Activated T-cell treated with anti-CD3 and anti-CD28 coated beads for 4 hours (primary cell): ENCODE results near the gene GOLM1.
"Not testable (repeated sequence)": the region's sequence is repeated elsewhere in the genome, so short reads cannot be mapped to it uniquely, and the experiment has no call there.

Experiments
- DNase-seq: peaks from one replicate; pipeline ENCODE4 v3.0.0-alpha.2; 2020

The GOLM1 gene

GRCh38 chr9:86079865-86080469, 19.4 kb downstream of the GOLM1 start:
- DNase-seq: no peak

GRCh38 chr9:86079421-86079831, 19.9 kb downstream of the GOLM1 start:
- no peak for DNase-seq

- no peak for DNase-seq
Measured at GRCh38 chr9:86078731-86079130, 20.6 kb downstream of the GOLM1 start.

DNA sequence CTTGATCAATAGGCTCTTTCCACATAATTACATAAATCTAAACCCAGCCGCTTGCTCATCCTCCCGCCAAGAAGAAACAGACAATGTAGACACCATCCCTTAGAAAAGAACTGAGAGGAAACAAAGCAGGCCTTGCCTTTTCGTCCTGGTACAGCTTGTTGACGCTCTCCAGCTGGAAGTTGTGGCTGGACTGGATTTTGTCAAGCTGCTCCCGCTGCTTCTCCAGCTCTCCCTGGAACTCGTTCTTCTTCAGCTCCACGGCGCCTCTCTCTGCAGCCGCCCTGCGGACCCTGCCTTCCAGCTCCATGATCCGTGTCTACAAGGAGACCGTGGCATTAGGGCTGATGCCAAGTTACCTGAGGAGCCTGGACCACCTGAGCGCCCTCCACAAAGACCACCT, 22.1 kb downstream of the GOLM1 start:
- DNase-seq: no peak

GRCh38 chr9:86075132-86076109, 23.9 kb downstream of the GOLM1 start:
- DNase-seq: no peak

DNA sequence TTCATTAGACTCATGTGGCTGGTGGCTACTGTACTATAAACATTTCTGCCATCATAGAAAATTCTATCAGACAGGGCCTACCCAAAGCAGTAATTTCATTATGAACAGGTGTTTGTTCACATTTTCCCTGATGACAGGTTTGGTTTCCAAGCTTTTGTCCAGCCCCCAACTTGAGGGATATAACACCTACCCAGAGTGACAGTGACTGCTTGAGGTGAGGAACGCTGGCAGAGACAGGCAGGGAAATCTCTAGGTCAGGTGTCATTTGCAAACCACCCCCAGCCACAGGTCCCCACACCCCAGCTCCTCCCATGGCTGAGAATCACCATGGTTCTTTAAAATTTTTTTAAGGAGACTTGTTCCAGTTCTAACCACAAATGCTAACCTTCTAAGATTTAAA, 25.5 kb downstream of the GOLM1 start:
- DNase-seq: no peak

- no peak for DNase-seq
Measured at GRCh38 chr9:86072394-86072877, 26.9 kb downstream of the GOLM1 start.

- no peak for DNase-seq
Measured at GRCh38 chr9:86069206-86069869, 30.0 kb downstream of the GOLM1 start.

DNA sequence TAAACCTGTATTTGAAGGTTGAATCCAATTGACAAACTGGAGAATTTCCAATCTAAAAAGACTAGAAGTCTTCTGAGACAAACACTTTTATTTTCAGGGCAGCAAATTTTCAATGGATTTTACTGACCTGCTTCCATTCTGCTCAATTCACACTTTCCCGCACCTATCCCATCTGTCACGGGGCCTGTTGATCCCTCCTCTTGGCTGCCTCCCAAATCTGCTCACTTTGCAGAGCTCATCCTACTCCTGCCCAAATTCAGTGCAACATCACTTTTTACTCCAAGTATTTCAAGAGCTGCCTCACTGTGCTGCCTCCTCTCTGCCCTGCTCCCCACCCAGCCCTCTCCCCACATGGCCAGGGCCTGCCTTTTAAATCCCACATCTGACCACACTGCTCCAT, 35.1 kb downstream of the GOLM1 start:
- DNase-seq: no peak

DNA sequence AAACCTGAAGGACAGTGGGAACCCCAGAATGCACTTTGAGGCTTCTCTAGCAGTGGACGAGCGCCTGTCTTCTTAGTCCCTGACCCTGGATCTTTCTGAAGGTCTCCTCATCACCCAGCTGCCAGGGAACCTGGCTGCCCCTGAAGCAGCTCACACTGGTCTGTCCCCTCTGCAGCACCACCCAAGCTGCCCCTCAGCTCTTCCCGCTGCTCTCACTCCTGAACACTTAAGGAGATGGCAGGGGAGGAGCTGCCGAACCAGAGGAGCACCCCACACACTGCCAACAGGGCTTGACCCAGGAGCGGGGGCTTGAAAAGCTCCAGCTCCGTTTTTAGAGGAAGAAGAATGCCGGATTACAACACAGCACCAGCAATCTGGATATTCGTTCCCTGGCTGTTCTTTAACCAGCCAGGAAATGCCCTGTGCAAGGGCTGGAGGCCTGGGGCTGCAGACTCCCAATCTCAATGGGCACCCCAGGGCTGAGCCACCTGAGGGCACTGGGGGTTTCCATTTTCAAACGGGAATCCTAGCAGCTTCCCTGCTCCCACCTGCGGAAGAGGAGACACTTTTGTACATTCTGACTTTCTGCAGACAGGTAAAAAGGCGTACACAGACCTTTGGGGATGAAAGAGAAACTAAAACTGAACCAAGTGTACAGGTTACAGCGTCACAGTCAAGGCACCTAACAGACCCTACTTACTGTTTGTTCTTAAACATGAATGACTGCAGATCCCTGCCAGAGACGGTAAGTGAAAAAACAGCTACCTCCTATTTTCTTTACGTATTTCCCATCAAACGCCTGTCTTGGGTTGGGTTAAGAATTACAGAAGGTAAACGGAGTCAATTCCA, 36.3 kb downstream of the GOLM1 start:
- DNase-seq: no peak

DNA sequence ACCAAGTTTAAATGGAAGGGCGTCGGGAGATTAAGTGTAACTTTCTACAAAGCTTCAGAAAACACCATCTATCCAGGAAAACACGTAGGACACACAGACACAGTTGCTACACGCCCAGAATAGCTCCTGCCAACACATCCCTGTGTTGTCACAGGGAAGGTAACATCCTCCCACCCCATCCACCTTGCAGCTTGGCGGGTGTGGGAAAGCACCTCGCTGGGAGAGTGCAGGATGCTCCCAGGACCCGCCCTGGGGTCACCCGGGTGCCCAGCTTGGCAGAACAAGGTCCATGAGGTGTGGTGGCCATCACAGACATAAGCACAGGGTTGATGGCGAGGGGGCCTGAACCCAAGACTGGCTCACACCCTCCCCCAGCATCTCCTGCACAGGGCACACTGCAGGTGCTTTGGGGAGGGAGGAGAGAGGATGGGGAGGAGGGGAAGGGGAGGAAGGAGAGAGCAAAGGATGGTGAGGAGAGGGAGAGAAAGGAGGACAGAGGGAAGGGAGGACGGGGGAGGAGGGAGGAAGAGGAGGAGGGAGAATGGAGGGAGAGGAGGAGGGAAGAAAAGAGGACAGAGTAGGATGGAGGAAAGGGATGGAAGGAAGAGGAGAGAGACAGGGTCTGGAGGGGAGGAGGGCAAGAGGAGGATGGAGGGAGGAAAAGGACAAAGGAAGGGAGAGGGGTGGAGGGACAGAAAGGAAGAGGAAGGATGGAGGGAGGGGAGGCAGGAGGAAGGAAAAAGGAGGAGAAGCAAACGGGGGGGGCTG, 37.2 kb downstream of the GOLM1 start:
- no peak for DNase-seq

GRCh38 chr9:86057491-86057890, 41.9 kb downstream of the GOLM1 start:
- no peak for DNase-seq

GRCh38 chr9:86054695-86055094, 44.7 kb downstream of the GOLM1 start:
- no peak for DNase-seq

DNA sequence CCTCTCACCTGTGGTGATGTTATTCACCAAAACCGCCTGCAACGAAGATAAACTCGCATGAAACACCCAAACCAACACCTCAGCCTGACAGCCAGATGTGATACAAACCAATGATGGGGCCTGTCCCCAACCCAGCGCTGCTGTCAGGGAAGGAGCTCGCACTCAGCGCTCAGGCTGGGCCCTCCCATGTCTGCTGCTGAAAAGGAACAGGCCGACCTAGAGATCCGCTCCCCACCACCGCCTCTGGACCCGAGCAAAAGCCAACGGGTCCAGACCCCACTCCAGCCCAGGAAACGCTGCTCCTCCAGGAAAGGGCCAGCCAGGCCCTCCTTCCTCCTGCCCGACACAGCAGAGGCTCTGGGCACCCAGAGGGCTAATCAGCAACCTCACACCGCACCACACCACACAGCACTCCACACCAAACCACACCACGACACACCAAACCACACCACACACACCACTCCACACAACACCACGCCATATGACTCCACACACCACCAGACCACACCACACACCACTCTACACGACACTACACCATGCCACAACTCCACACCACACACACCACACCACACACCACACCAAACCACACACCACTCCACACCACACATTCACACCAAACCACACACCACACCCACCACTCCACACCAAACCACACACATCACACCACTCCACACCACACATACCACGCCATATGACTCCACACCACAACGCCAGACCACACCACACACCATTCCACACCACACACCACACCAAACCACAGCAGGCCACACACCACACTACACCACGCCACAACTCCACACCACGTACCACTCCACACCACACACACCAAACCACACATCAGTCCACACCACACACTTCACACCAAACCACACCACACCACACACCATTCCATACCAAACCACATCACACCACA, 46.5 kb downstream of the GOLM1 start:
- no peak for DNase-seq

DNA sequence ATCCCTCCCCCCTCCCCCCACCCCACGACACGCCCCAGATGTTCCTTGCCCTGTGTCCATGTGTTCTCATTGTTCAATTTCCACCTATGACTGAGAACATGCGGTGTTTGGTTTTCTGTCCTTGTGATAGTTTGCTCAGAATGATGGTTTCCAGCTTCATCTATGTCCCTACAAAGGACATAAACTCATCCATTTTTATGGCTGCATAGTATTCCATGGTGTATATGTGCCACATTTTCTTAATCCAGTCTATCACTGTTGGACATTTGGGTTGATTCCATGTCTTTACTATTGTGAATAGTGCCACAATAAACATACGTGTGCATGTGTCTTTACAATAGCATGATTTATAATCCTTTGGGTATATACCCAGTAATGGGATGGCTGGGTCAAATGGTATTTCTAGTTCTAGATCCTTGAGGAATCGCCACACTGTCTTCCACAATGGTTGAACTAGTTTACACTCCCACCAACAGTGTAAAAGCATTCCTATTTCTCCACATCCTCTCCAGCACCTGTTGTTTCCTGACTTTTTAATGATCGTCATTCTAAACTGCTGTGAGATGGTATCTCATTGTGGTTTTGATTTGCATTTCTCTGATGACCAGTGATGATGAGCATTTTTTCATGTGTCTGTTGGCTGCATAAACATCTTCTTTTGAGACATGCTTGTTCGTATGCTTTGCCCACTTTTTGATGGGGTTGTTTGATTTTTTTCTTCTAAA, 51.2 kb downstream of the GOLM1 start:
- DNase-seq: not testable (repeated sequence)

DNA sequence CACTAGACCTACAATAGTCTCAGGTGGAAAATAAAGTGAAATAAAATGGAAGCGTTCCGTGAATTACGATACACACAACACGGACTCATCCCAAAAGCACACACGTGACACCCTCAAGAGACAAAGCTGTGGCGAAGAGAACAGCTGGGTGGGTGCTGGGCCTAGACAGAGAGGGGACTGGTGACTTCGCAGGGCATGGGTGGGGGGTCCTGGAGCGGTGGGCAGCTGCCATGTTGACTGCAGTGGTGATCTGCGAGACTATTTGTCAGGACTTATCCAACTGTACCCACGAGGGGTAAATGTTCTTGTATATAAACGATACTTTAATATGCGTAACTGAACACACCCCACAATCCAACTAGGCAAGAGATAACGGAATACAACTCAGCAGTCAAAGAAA, 52.0 kb downstream of the GOLM1 start:
- DNase-seq: no peak

DNA sequence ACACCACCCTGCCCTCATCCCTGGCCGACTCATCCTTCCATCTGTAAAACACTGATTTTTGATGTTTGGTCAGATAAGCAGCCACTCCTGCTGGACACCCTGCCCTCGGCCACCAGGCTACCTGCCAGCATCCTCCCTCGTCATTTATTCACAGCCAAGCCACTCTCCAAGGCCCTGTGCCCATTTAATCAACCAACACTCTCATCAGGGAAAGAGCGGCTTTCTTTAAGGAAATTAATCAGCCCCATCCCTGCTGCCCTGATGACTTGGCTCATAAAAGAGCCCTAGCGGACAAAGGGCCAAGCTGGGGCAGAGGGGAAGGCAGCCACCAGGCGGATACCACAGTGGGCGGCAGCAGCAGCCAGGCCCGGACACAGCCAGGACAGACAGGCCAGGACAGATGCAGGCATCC, 52.4 kb downstream of the GOLM1 start:
- DNase-seq: no peak

GRCh38 chr9:86046071-86046636, 53.2 kb downstream of the GOLM1 start:
- no peak for DNase-seq

- no peak for DNase-seq
Measured at GRCh38 chr9:86045654-86046053, 53.7 kb downstream of the GOLM1 start.

GRCh38 chr9:86043999-86044398, 55.4 kb downstream of the GOLM1 start:
- no peak for DNase-seq
